Upper lobe of left lung (tissue), 6 donors: Measurements from ENCODE around the gene MYLK2. TPM values are rescaled to one million over a fixed set of nuclear protein-coding genes. Genes with fewer than 3 reads are reported as not detected.

Source experiments
- ATAC-seq, 2 donors: fragments of 200-7000 bp; cut with Tn5 transposase; one replicate each; pipeline ENCODE4 v1.9.1; 2022; ENCODE audit warnings: mild to moderate bottlenecking in 2 of 2, moderate library complexity in 2 of 2; ENCODE audit not compliant: low FRiP score in 2 of 2
- DNase-seq, 2 donors: peaks; one replicate each; pipeline ENCODE4 v3.0.0-alpha.2; 2019 to 2020
- H3K27ac ChIP-seq, 4 donors: fragments of 200-600 bp; sonication (generic); one replicate each; pipeline ENCODE4 v1.5.1; 2016 to 2019
- H3K27me3 ChIP-seq, 4 donors: fragments of 200-600 bp; sonication (generic); one replicate each; pipeline ENCODE4 v1.5.1; 2017 to 2019
- H3K36me3 ChIP-seq, 4 donors: fragments of 200-600 bp; sonication (generic); one replicate each; pipeline ENCODE4 v1.5.1; 2016 to 2019
- H3K4me1 ChIP-seq, 4 donors: fragments of 200-600 bp; sonication (generic); one replicate each; pipeline ENCODE4 v1.5.1; 2018 to 2019
- H3K4me3 ChIP-seq, 4 donors: fragments of 200-600 bp; sonication (generic); one replicate each; pipeline ENCODE4 v1.5.1; 2017 to 2019; ENCODE audit warnings: mild to moderate bottlenecking in 2 of 4, moderate library complexity in 1 of 4
- H3K9me3 ChIP-seq, 4 donors: fragments of 200-600 bp; sonication (generic); one replicate each; pipeline ENCODE4 v1.5.1; 2018 to 2019
- CTCF ChIP-seq, 6 experiments: fragments of 450-650 bp in 4 of 6; fragments of 200-600 bp in 2 of 6; sonication (generic) in 2 of 6; IDR thresholded peaks; one replicate each; pipeline ENCODE4 v1.5.1; 2016 to 2019; ENCODE audit warnings: antibody characterized with exemption in 6 of 6
- EP300 ChIP-seq, 4 donors: sonication (generic); formaldehyde crosslinking; IDR thresholded peaks; one replicate each; pipeline ENCODE4 v1.5.1; 2017; ENCODE audit warnings: antibody characterized with exemption in 4 of 4, control low read depth in 2 of 4
- POLR2A ChIP-seq, 4 donors: fragments of 450-650 bp; IDR thresholded peaks; one replicate each; pipeline ENCODE4 v1.5.1; 2016 to 2017; ENCODE audit warnings: antibody characterized with exemption in 4 of 4, mild to moderate bottlenecking in 2 of 4
- POLR2AphosphoS5 ChIP-seq, 2 donors: sonication (generic); formaldehyde crosslinking; IDR thresholded peaks; one replicate each; pipeline ENCODE4 v1.5.1; 2017; ENCODE audit warnings: antibody characterized with exemption in 2 of 2
- WGBS, 2 donors: methylation state at CpG; one replicate each; pipeline ENCODE4 v1.1.5; 2017 to 2018; 5-methylcytosine and 5-hydroxymethylcytosine counted together
- total RNA-seq, 6 donors: library from RNA; depleted of rRNA in 4 of 6; stranded (reverse); fragments of >200 nt in 4 of 6; gene quantifications; one replicate each; pipeline versions ENCODE4 v1.1.0 to v1.2.1, GENCODE V29; 2016 to 2021
- donor health status: DM: no; HTN: no; CAD: no; lungs with moderate emphysema.
- donor health status: DM: no; HTN: yes; CAD: no; lungs with severe emphysema.

The MYLK2 gene
- total RNA-seq, 6 donors from 2014 or later: not detected

- ATAC-seq (no peak), DNase-seq (no peak)
- Histone ChIP-seq H3K27ac (peak overlapping the region; percentile 30 to 69 (median 46)), H3K36me3 (no peaks in the 10 kb centered on the region), H3K4me1 (peaks cover 0 to 9% (median 3%) of the 10 kb centered on the region in 4 donors), H3K4me3 (peak overlapping the region in 1 of 4 donors; percentile 32), H3K9me3 (no peaks in the 10 kb centered on the region), H3K27me3 (no peaks in the 10 kb centered on the region)
- TF ChIP-seq CTCF (IDR thresholded peaks at IDR 0.05): no peak
- TF ChIP-seq POLR2AphosphoS5 (IDR thresholded peaks at IDR 0.05): no peak
- TF ChIP-seq POLR2A (IDR thresholded peaks at IDR 0.05): no peak
- TF ChIP-seq EP300 (IDR thresholded peaks at IDR 0.05): no peak
- WGBS, 2 donors: 75 to 88% methylated on average over 4 to 6 of the region's 6 CpGs
These were observed 24.1 kb downstream of the MYLK2 start for GRCh38 chr20:31843288-31843687.

GRCh38 chr20:31843881-31844280 lies 24.7 kb downstream of the MYLK2 start:
- WGBS, 2 donors: 69 to 86% methylated on average over 3 to 5 of the region's 5 CpGs
- Histone ChIP-seq H3K27me3 (no peaks in the 10 kb centered on the region), H3K36me3 (no peaks in the 10 kb centered on the region), H3K4me3 (peak overlapping the region in 2 of 4 donors; percentile 26 to 32), H3K27ac (peak overlapping the region; percentile 30 to 69 (median 46)), H3K4me1 (peaks cover 0 to 9% (median 2%) of the 10 kb centered on the region in 4 donors), H3K9me3 (no peaks in the 10 kb centered on the region)
- ATAC-seq (no peak), DNase-seq (no peak)
- TF ChIP-seq EP300 (IDR thresholded peaks at IDR 0.05) (no peak), CTCF (IDR thresholded peaks at IDR 0.05) (no peak), POLR2A (IDR thresholded peaks at IDR 0.05) (no peak), POLR2AphosphoS5 (IDR thresholded peaks at IDR 0.05) (no peak)

- H3K27ac ChIP-seq: peak overlapping the region in 3 of 4 donors; percentile 32 to 69 (median 60)
- DNase-seq (no peak), ATAC-seq (no peak)
- WGBS, 2 donors: 92 to 93% methylated on average over 22 to 24 of the region's 28 CpGs
- peaks cover 0 to 5% (median 1%) of the 10 kb centered on the region in 4 donors for H3K27me3 ChIP-seq
- peak overlapping the region in 3 of 4 donors; percentile 21 to 32 (median 26) for H3K4me3 ChIP-seq
- TF ChIP-seq CTCF (IDR thresholded peaks at IDR 0.05): no peak
- no peak for TF ChIP-seq EP300 (IDR thresholded peaks at IDR 0.05)
- no peak for TF ChIP-seq POLR2AphosphoS5 (IDR thresholded peaks at IDR 0.05)
- TF ChIP-seq POLR2A (IDR thresholded peaks at IDR 0.05): no peak
- H3K4me1 ChIP-seq: peaks cover 0 to 9% (median 4%) of the 10 kb centered on the region in 4 donors
- no peaks in the 10 kb centered on the region for H3K36me3 ChIP-seq
- H3K9me3 ChIP-seq: no peaks in the 10 kb centered on the region
These were observed 25.7 kb downstream of the MYLK2 start for GRCh38 chr20:31844737-31845299.

- peak within 1 kb of the TSS in 3 of 4 donors; percentile 32 to 69 (median 60) for H3K27ac ChIP-seq
- TF ChIP-seq POLR2A (IDR thresholded peaks at IDR 0.05) (peak in 1 of 4 donors; percentile 19), EP300 (IDR thresholded peaks at IDR 0.05) (no peak), POLR2AphosphoS5 (IDR thresholded peaks at IDR 0.05) (peak in 1 of 2 donors; percentile 24), CTCF (IDR thresholded peaks at IDR 0.05) (no peak)
- H3K4me1 ChIP-seq: peaks cover 0 to 9% (median 4%) of the 10 kb centered on the region in 4 donors
- ATAC-seq: no peak
- DNase-seq: peak in 1 of 2 donors; percentile 82
- H3K27me3 ChIP-seq: peaks cover 0 to 11% (median 1%) of the 10 kb centered on the region in 4 donors
- WGBS, 2 donors: 68 to 85% methylated on average over 18 to 21 of the region's 21 CpGs
- no peaks in the 10 kb centered on the region for H3K36me3 ChIP-seq
- peak within 1 kb of the TSS in 3 of 4 donors; percentile 21 to 32 (median 26) for H3K4me3 ChIP-seq
- H3K9me3 ChIP-seq: no peaks in the 10 kb centered on the region
These were observed 26.2 kb downstream of the MYLK2 start, which contains the start of gene FOXS1 for GRCh38 chr20:31845300-31845863. TSS of gene FOXS1 (minus strand) at chr20:31845604. CDS start at chr20:31845542, 62 bp downstream.
